GM12878 (cell line): ENCODE results near the gene CYP1A2.

Experiments
- CTCF ChIP-seq, 3 experiments: IDR thresholded peaks in 2 of 3; conservative IDR thresholded peaks in 1 of 3; 2 replicates each; pipeline ENCODE4 v1.5.1; 2011; ENCODE audit warnings: low read depth in 3 of 3, low read length in 3 of 3, mild to moderate bottlenecking in 3 of 3, control low read depth in 2 of 3, moderate library complexity in 2 of 3, inconsistent platforms in 1 of 3, mixed read lengths in 1 of 3; ENCODE audit not compliant: control insufficient read depth in 2 of 3, insufficient read depth in 1 of 3; ENCODE audit errors: extremely low read depth in 1 of 3
- ESRRA ChIP-seq: IDR thresholded peaks from 2 replicates; pipeline ENCODE4 v1.6.1; 2012; ENCODE audit warnings: mild to moderate bottlenecking, low read length, improper control_type of control experiment

GRCh38 chr15:74782259-74783071, 33.8 kb downstream of the CYP1A2 start:
- TF ChIP-seq CTCF (IDR thresholded peaks at IDR 0.05 in 2 of 3, conservative IDR thresholded peaks at IDR 0.05 in 1 of 3; ENCODE audit: control insufficient read depth in 2 of 3, extremely low read depth in 1 of 3, insufficient read depth in 1 of 3, low read depth in 3 of 3, low read length in 3 of 3) = no peak
- TF ChIP-seq ESRRA = no peak
